Activated CD4-positive, alpha-beta T cell treated with anti-CD3 and anti-CD28 coated beads, Interleukin-2, amount 50 U/mL, for 16 hours (primary cell): ENCODE results near the gene KLRK1.
A peak's percentile ranks its signal among the peaks of the same experiment; 100 is the strongest.
"Not testable (repeated sequence)": the region's sequence is repeated elsewhere in the genome, so short reads cannot be mapped to it uniquely, and the experiment has no call there.

Source experiments
- DNase-seq: peaks from one replicate; pipeline ENCODE4 v3.0.0-alpha.2; 2020

KLRK1 gene

GRCh38 chr12:10387498-10387897, 2.3 kb downstream of the KLRK1 start:
- DNase-seq, result not testable (repeated sequence)

- no peak for DNase-seq
Measured at GRCh38 chr12:10386857-10387256, 3.0 kb downstream of the KLRK1 start.

- no peak for DNase-seq
Measured at GRCh38 chr12:10385166-10385613, 4.7 kb downstream of the KLRK1 start.

GRCh38 chr12:10384191-10384590, 5.7 kb downstream of the KLRK1 start:
- DNase-seq, result no peak

- DNase-seq, result no peak
Measured at GRCh38 chr12:10381928-10382628, 7.8 kb downstream of the KLRK1 start.

GRCh38 chr12:10378737-10379136, 11.1 kb downstream of the KLRK1 start:
- DNase-seq, result not testable (repeated sequence)

- DNase-seq, result no peak
Measured at GRCh38 chr12:10374624-10375018, 15.2 kb downstream of the KLRK1 start.

- no peak for DNase-seq
Measured at GRCh38 chr12:10372559-10372958, 17.3 kb downstream of the KLRK1 start.

- not testable (repeated sequence) for DNase-seq
Measured at GRCh38 chr12:10371893-10372535, 17.8 kb downstream of the KLRK1 start.

- DNase-seq, result no peak
Measured at GRCh38 chr12:10369557-10370415, 20.1 kb downstream of the KLRK1 start.

GRCh38 chr12:10368206-10369171, 21.4 kb downstream of the KLRK1 start:
- no peak for DNase-seq

GRCh38 chr12:10367714-10368113, 22.1 kb downstream of the KLRK1 start:
- not testable (repeated sequence) for DNase-seq

GRCh38 chr12:10366875-10367274, 23.0 kb downstream of the KLRK1 start:
- DNase-seq, result no peak

- no peak for DNase-seq
Measured at GRCh38 chr12:10365696-10366405, 24.0 kb downstream of the KLRK1 start.

- DNase-seq, result peak; percentile 64
Measured at GRCh38 chr12:10364815-10365622, 24.8 kb downstream of the KLRK1 start.

GRCh38 chr12:10363914-10364814, 25.7 kb downstream of the KLRK1 start:
- DNase-seq, result peak; percentile 42

- DNase-seq, result no peak
Measured at GRCh38 chr12:10363658-10363913, 26.3 kb downstream of the KLRK1 start.

GRCh38 chr12:10362828-10363657, 26.8 kb downstream of the KLRK1 start:
- no peak for DNase-seq

- DNase-seq, result no peak
Measured at GRCh38 chr12:10362325-10362724, 27.5 kb downstream of the KLRK1 start.
